NCI-H2227 (cell line): ENCODE data around the gene TMEM63B.
"Not testable (repeated sequence)": the region's sequence is repeated elsewhere in the genome, so short reads cannot be mapped to it uniquely, and the experiment has no call there.

ENCODE experiments used
- DNase-seq: peaks from one replicate; lab custom pipeline; 2025; ENCODE audit not compliant: unreplicated experiment; lab: John Stamatoyannopoulos, UW

The TMEM63B gene

GRCh38 chr6:44142835-44143234 is 15.5 kb downstream of the TMEM63B start:
- no peak for DNase-seq

DNA sequence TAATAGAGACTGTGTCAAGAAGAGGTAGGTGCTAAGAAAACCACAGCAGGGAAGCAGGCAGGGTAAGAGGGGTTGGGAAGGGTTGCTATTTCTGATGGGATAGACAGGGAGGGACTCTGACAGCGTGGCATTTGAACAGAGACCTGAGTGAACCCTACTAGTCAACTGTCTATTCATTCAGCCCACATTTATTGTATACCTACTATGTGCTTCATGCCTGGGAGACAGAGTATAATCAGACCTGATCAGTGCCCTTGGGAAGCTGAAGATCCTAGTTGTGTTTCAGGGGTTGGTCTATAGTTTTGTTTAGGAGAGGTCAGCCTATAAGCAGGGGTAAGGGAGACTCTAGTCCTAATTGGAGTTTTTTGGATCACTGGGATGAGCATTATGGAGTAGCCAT is 16.4 kb downstream of the TMEM63B start:
- no peak for DNase-seq

GRCh38 chr6:44144536-44144935 is 17.2 kb downstream of the TMEM63B start:
- DNase-seq, result not testable (repeated sequence)

- no peak for DNase-seq
Observed at GRCh38 chr6:44145839-44146238, 18.5 kb downstream of the TMEM63B start.

- DNase-seq, result no peak
Observed at GRCh38 chr6:44146685-44147084, 19.3 kb downstream of the TMEM63B start.

DNA sequence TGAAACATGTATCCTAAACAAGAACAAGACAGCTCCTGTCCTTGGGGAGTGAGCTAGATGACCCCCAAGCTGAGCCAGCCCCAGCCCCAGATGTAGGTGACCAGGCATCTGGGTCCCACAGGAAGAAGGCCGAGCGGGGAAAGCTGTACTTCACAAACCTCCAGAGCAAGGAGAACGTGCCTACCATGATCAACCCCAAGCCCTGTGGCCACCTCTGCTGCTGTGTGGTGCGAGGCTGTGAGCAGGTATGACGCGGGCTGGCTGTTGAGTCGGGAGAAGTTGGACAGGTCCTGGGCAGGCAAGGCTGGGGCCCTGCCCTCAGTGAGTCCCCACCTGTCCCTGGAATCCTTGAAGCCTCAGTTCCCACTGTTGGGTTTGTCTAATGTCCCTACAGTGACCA is 19.9 kb downstream of the TMEM63B start:
- DNase-seq, result no peak

DNA sequence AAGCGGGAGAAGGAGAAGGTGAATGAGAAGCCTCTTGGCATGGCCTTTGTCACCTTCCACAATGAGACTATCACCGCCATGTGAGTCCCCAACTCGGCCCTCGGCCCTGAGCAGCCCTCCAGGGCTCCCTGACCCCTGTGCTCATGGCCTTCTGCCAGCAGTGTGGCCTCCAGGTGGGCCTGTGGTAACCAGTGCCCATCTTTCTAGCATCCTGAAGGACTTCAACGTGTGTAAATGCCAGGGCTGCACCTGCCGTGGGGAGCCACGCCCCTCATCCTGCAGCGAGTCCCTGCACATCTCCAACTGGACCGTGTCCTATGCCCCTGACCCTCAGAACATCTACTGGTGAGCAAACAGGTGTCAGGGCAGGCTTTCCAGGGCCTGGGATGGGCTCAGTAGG is 21.0 kb downstream of the TMEM63B start:
- no peak for DNase-seq

- no peak for DNase-seq
Observed at GRCh38 chr6:44149369-44150012, 22.1 kb downstream of the TMEM63B start.

GRCh38 chr6:44150317-44150917 is 23.1 kb downstream of the TMEM63B start:
- DNase-seq, result no peak

DNA sequence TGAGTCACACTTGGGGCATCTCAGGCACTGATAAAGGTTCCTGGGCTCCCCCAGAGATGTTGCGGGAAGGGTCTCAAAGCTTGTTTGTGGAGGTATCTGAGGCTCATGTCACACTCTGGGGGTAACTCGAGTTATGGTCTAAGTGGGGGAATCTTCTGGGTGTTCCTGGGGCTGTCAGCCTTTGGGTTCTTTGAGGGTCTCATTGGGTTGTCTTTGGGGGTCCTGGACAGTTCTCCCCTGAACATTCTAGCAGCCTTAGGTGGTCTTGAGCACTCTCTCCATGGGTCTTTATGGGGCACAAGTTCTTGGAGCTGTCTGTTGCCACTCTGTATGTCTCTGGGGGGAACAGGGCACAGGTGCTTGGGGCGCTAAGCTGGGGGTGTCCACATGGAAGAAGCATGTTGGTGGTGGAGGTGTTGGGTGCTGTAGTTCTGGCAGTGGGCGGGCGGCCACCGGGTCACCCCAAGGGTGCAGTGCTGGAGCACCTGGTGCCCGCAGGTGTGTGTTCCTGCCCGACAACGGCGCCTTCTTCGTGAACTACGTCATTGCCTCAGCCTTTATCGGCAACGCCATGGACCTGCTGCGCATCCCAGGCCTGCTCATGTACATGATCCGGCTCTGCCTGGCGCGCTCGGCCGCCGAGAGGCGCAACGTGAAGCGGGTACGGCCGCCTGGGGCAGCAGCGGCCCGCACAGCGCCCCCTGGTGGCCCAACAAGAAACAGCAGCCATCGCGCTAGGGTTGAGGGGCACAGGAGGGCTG is 24.2 kb downstream of the TMEM63B start:
- DNase-seq, result no peak

- no peak for DNase-seq
Observed at GRCh38 chr6:44152109-44152461, 24.7 kb downstream of the TMEM63B start.

- no peak for DNase-seq
Observed at GRCh38 chr6:44152533-44152932, 25.2 kb downstream of the TMEM63B start.

- DNase-seq, result no peak
Observed at GRCh38 chr6:44154067-44154466, 26.7 kb downstream of the TMEM63B start.

GRCh38 chr6:44156494-44157151 is 29.3 kb downstream of the TMEM63B start:
- no peak for DNase-seq

- no peak for DNase-seq
Observed at GRCh38 chr6:44157152-44157521, 29.8 kb downstream of the TMEM63B start.

DNA sequence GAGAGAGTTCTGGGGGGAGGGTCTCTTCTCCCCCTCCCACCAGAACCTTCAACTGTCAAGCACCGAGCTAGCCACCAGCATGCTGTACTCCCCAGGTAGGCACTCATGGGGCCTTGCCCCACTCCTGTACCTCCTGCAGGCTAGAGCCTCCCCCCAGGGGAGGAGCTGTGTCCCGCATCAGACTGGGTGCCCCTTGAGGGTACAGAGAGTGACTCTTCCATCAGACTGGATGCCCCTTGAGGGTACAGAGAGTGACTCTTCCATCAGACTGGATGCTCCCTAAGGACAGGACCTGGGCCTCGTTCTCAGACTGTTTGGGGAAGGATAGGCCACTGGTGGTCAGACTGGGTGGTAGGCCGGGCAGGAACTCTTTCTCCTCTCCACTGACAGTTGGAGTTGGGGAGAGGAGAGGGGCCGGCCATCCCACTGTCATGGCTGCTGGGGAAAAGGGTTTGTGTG is 31.4 kb downstream of the TMEM63B start, which contains the start of gene CAPN11:
Gene CAPN11, plus strand, starts transcription at position 51 of the 459 bp plus-strand sequence. Its CDS starts 29 bp downstream, at position 80.
- no peak for DNase-seq

- no peak for DNase-seq
Observed at GRCh38 chr6:44161997-44162338, 34.6 kb downstream of the TMEM63B start.

GRCh38 chr6:44162876-44163625 is 35.7 kb downstream of the TMEM63B start:
- DNase-seq, result no peak

- no peak for DNase-seq
Observed at GRCh38 chr6:44166116-44166515, 38.8 kb downstream of the TMEM63B start.

DNA sequence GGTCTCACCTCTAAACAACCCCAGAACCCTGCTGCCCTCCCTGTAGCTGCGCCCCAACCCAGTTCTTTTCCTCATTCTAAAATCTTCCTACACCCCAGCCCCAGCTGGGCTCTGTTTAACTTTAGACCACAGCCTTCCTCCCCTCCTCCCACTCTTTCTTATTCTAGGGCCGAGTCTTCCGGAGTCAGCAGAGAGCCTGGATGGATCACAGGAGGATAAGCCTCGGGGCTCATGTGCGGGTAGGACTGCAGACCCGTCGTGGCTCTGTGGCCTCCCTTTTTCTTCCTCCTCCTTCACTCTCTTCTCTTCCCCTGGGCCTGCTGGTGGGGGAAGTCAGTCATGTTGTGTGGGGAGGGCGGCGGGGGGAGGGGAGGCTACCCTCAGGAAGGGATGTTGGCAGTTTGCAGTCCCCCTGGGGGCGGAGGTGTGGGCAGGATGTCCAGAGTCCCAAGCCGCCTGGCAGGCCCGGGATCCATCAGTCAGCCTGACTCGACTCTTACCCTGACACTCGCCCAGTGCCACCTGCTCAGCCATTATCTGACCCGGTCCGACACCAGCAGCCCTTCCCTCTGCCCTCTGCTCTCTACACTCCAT is 39.3 kb downstream of the TMEM63B start:
- no peak for DNase-seq

DNA sequence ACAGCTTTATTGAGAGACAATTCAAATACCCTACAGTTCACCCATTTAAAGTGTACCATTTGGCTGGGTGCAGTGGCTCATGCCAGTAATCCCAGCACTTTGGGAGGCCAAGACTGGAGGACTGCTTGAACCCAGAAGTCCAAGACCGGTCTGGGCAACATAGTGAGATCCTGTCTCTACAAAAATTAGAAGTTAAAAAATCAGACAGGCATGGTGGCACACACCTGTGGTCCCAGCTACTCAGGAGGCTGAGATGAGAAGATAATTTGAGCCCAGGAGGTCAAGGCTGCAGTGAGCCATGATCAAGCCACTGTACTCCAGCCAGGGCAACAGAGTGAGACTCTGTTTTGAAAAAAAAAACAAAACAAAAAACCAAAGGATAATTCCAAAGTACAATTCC is 40.2 kb downstream of the TMEM63B start:
- DNase-seq, result no peak
